ENCODE results near the gene FOXC1.

DNA sequence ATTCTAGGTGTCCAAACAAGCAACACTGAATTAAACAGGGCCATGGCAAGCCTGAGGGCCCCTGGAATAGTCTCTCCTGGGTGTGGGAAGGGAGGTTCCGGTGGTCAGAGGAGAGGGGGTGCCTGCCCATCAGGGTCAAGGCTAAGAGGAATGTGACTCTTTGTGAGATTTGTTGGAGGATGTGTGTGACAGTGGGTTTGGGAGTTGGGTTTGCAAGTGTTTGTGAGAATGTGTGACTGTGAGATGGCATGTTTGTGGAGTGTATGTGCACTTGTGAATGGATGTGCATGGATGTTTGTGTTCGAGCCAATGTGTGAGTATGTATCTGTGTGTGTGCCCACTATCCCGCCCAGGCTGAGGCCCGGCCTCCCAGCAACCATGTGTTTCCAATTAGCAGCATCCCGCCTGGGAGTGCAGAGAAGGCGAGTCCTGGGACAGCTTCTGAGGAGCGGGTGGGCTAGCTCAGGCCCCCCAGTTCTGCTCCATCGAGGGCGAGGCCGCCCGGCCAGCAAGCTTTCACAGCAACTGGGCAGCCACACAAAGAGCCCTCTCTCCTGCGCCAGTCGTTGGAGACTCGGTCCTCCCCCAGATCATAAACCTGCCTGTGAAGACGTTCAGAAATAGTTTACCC is 12.6 kb downstream of the FOXC1 start:
- TF ChIP-seq CTCF (IDR thresholded peaks at IDR 0.05) (no peak), POLR2A (IDR thresholded peaks at IDR 0.05) (no peak), POLR2AphosphoS5 (IDR thresholded peaks at IDR 0.05; ENCODE audit: insufficient read depth in 1 of 2, low read depth in 1 of 2) (no peak)

All from vagina (tissue), 2 donors.